GM19035 (cell line): ENCODE data around the gene APOE.
A peak's percentile ranks its signal among the peaks of the same experiment; 100 is the strongest.
"Not testable (repeated sequence)": the region's sequence is repeated elsewhere in the genome, so short reads cannot be mapped to it uniquely, and the experiment has no call there.

ENCODE experiments used
- ATAC-seq: cut with Tn5 transposase; IDR thresholded peaks from one replicate; pipeline ENCODE4 v1.9.1; 2021; ENCODE audit not compliant: unreplicated experiment

APOE gene

GRCh38 chr19:44883922-44884321, 21.7 kb upstream of the APOE start:
- no peak for ATAC-seq

GRCh38 chr19:44884566-44884965, 21.0 kb upstream of the APOE start:
- no peak for ATAC-seq

- no peak for ATAC-seq
Observed at GRCh38 chr19:44886141-44886540, 19.5 kb upstream of the APOE start.

- no peak for ATAC-seq
Observed at GRCh38 chr19:44887648-44888047, 17.9 kb upstream of the APOE start.

DNA sequence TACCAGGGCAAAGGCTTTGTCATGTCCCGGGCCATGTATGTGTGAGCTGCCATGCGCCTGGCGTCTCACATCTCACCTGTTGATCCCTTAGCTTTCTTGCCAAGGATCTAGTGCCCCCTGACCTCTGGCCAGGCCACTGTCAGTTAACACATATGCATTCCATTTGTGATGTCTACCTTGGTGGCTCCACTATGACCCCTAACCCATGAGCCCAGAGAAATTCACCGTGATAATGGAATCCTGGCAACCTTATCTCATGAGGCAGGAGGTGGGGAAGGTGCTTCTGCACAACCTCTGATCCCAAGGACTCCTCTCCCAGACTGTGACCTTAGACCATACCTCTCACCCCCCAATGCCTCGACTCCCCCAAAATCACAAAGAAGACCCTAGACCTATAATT, 17.3 kb upstream of the APOE start:
- not testable (repeated sequence) for ATAC-seq

DNA sequence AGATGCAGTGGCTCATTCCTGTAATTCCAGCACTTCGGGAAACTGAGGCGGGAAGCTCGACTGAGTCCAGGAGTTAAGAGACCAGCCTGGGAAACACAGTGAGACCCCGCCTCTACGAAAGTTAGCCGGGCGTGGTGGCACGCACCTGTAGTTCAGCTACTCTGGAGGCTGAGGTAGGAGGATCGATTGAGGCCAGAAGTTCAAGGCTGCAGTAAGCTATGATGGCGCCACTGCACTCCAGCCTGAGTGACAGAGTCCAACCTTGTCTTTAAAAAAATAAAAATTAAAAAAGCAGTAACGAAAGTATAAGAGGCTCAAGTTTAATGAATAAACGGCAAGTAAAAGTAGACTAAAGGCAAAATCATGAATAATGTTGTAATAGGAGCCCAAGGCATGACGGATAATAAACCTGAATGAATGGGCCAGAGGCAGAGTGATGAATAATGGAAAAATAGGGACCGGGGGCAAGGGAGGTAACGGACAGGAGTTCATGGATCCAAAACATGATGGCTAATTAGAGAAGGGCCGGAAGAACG, 15.7 kb upstream of the APOE start:
- ATAC-seq: no peak

GRCh38 chr19:44890366-44891015, 15.1 kb upstream of the APOE start:
- ATAC-seq: peak; percentile 80

GRCh38 chr19:44891016-44891882, 14.3 kb upstream of the APOE start, which contains the start of gene TOMM40:
TOMM40 (plus strand) TSS chr19:44891254; CDS start chr19:44891416, 162 bp downstream.
- peak; percentile 68 for ATAC-seq

DNA sequence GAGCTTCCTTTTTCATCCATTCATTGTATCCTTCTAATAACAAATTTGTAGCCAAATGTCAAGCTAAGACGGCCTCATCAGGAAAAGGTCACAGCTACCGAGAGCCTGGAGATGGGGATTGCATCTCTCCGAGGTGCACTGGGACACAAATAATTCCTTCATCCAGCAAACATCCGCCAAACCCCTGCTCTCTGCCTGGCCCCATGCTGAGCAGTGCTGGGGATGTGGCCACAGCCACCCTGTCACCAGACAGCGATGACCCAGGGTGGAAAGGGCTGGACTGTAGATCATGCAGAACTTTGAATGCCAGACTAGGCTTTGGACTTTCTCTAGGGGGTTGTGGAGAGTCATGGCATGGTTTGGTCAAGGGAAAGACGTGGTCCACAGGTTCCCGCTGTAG, 12.7 kb upstream of the APOE start:
- no peak for ATAC-seq

DNA sequence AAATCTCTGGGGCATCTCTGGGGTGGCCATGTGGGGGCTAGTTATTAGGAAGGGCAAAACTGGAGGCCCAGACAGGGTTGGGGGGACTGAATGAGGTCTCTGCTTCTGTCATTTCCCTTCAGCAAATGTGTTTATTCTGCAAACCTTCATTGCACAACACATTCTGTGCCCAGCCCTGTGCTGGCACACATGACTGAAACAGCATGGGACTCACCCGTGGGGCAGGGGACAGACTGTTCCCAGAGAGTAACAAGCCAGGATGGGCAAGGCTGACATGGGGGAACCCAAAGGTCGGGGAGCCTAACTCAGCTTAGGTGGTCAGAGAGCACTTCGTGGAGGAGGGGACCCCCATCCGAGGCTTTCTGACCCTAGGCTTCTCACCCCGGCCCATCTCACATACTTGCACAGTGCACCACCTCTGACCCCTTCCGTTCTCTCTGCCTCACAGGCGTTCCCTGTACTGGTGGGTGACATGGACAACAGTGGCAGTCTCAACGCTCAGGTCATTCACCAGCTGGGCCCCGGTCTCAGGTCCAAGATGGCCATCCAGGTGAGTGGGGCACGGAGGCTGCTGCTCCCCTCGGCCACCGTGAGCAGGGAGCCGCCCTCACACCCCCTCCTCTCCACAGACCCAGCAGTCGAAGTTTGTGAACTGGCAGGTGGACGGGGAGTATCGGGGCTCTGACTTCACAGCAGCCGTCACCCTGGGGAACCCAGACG, 12.1 kb upstream of the APOE start:
- no peak for ATAC-seq

DNA sequence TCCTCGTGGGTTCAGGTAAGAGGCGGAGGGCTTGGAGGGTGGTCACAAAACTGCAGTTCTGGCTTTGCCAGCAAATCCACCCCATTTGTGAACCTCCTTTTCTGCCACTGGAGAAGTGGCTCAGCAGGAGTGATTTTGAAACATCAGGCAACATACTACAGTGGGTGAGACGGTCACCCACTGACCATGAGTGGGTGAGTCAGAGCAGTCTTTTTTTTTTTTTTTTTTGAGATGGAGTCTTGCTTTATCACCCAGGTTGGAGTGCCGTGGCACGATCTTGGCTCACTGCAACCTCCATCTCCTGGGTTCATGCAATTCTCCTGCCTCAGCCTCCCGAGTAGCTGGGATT, 11.6 kb upstream of the APOE start:
- ATAC-seq: no peak

GRCh38 chr19:44894946-44895345, 10.7 kb upstream of the APOE start:
- ATAC-seq: no peak

- no peak for ATAC-seq
Observed at GRCh38 chr19:44897835-44898234, 7.8 kb upstream of the APOE start.

- ATAC-seq: no peak
Observed at GRCh38 chr19:44900328-44901244, 5.0 kb upstream of the APOE start.

DNA sequence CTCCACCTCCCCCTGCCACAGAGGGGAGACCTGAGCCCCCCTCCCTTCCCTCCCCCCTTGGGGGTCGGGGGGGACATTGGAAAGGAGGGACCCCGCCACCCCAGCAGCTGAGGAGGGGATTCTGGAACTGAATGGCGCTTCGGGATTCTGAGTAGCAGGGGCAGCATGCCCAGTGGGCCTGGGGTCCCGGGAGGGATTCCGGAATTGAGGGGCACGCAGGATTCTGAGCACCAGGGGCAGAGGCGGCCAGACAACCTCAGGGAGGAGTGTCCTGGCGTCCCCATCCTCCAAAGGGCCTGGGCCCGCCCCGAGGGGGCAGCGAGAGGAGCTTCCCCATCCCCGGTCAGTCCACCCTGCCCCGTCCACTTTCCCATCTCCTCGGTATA, 2.4 kb upstream of the APOE start:
- ATAC-seq: no peak

- ATAC-seq: no peak
Observed at GRCh38 chr19:44903602-44904425, 1.8 kb upstream of the APOE start.

DNA sequence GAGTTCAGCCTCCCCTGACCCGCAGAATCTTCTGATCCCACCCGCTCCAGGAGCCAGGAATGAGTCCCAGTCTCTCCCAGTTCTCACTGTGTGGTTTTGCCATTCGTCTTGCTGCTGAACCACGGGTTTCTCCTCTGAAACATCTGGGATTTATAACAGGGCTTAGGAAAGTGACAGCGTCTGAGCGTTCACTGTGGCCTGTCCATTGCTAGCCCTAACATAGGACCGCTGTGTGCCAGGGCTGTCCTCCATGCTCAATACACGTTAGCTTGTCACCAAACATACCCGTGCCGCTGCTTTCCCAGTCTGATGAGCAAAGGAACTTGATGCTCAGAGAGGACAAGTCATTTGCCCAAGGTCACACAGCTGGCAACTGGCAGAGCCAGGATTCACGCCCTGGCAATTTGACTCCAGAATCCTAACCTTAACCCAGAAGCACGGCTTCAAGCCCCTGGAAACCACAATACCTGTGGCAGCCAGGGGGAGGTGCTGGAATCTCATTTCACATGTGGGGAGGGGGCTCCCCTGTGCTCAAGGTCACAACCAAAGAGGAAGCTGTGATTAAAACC, 1.1 kb upstream of the APOE start:
- ATAC-seq: no peak

- no peak for ATAC-seq
Observed at GRCh38 chr19:44907613-44908012, 2.0 kb downstream of the APOE start.

- ATAC-seq: no peak
Observed at GRCh38 chr19:44908074-44908835, 2.7 kb downstream of the APOE start.
